Neural cell (in vitro differentiated cells): ENCODE data around the gene THAP7. TPM values are rescaled to one million over a fixed set of nuclear protein-coding genes. Genes with fewer than 3 reads are reported as not detected.

ENCODE experiments used
- H2AFZ ChIP-seq: fragments of 200-600, 300-800 bp; sonication (generic), shearing (Covaris generic); 2 replicates; pipeline ENCODE4 v1.6.0; 2014; ENCODE audit warnings: low read depth, mild to moderate bottlenecking, antibody characterized with exemption, low read length, moderate library complexity
- H3F3A ChIP-seq: fragments of 200-600 bp; shearing (Covaris generic); 2 replicates; pipeline ENCODE4 v1.6.1; 2016; ENCODE audit warnings: mild to moderate bottlenecking, moderate library complexity, mixed read lengths, antibody characterized with exemption, low read length; ENCODE audit not compliant: insufficient read depth, poor library complexity, severe bottlenecking
- H3K27ac ChIP-seq: fragments of 200-600, 300-800 bp; sonication (generic), shearing (Covaris generic); 2 replicates; pipeline ENCODE4 v1.5.1; 2014; ENCODE audit warnings: mild to moderate bottlenecking, low read length, moderate library complexity
- H3K27me3 ChIP-seq: fragments of 300-800, 200-600 bp; sonication (generic), shearing (Covaris generic); 2 replicates; pipeline ENCODE4 v1.6.0; 2014; ENCODE audit warnings: mild to moderate bottlenecking, low read depth, low read length, moderate library complexity; ENCODE audit not compliant: insufficient read depth
- H3K36me3 ChIP-seq: fragments of 300-800, 200-600 bp; sonication (generic), shearing (Covaris generic); 2 replicates; pipeline ENCODE4 v1.5.1; 2014; ENCODE audit warnings: mild to moderate bottlenecking, antibody characterized with exemption, low read length, moderate library complexity; ENCODE audit not compliant: insufficient read depth
- H3K4me2 ChIP-seq: fragments of 300-800, 200-600 bp; sonication (generic), shearing (Covaris generic); 2 replicates; pipeline ENCODE4 v1.6.0; 2014; ENCODE audit warnings: mild to moderate bottlenecking, low read length
- H3K4me3 ChIP-seq: fragments of 300-800, 200-600 bp; sonication (generic), shearing (Covaris generic); 2 replicates; pipeline ENCODE4 v1.5.1; 2014; ENCODE audit warnings: mild to moderate bottlenecking, low read length, moderate library complexity
- H3K79me2 ChIP-seq: fragments of 200-600 bp; shearing (Covaris generic); replicated peaks from 2 replicates; pipeline ENCODE4 v1.6.0; 2014; ENCODE audit warnings: mild to moderate bottlenecking, low read length, moderate library complexity; ENCODE audit not compliant: insufficient read depth
- H3K9ac ChIP-seq: fragments of 300-800, 200-600 bp; sonication (generic), shearing (Covaris generic); 2 replicates; pipeline ENCODE4 v1.6.1; 2016; ENCODE audit warnings: mild to moderate bottlenecking, low read length, mixed read lengths
- H3K9me2 ChIP-seq: fragments of 200-600 bp; shearing (Covaris generic); 2 replicates; pipeline ENCODE4 v1.6.1; 2016; ENCODE audit warnings: mild to moderate bottlenecking, low read length, mixed read lengths; ENCODE audit not compliant: insufficient read depth
- H3K9me3 ChIP-seq: fragments of 200-600, 300-800 bp; sonication (generic), shearing (Covaris generic); 2 replicates; pipeline ENCODE4 v1.6.1; 2016; ENCODE audit warnings: mild to moderate bottlenecking, mixed run types, low read length, moderate library complexity, mixed read lengths
- H4K20me1 ChIP-seq: fragments of 200-600 bp; shearing (Covaris generic); 2 replicates; pipeline ENCODE4 v1.6.1; 2016; ENCODE audit warnings: mild to moderate bottlenecking, mixed run types; ENCODE audit not compliant: insufficient read depth
- CTCF ChIP-seq: fragments of 450-650 bp; IDR thresholded peaks from 2 replicates; pipeline ENCODE4 v1.5.1; 2014; ENCODE audit warnings: antibody characterized with exemption, mild to moderate bottlenecking, moderate library complexity; ENCODE audit not compliant: poor library complexity, severe bottlenecking
- EP300 ChIP-seq: fragments of 450-650 bp; conservative IDR thresholded peaks from 2 replicates; pipeline ENCODE4 v1.6.1; 2014; ENCODE audit warnings: antibody characterized with exemption, mild to moderate bottlenecking, moderate library complexity; ENCODE audit not compliant: poor library complexity, severe bottlenecking
- EZH2 ChIP-seq: fragments of 200-600, 300-800 bp; shearing (Covaris generic), sonication (generic); IDR thresholded peaks from 2 replicates; pipeline ENCODE4 v1.6.1; 2014; ENCODE audit warnings: antibody characterized with exemption, low read length, borderline replicate concordance, mild to moderate bottlenecking; ENCODE audit not compliant: insufficient read depth, poor library complexity, severe bottlenecking
- MXI1 ChIP-seq: fragments of 450-650 bp; conservative IDR thresholded peaks from 2 replicates; pipeline ENCODE4 v1.6.1; 2014; ENCODE audit warnings: antibody characterized with exemption, mild to moderate bottlenecking; ENCODE audit not compliant: poor library complexity, severe bottlenecking
- POLR2AphosphoS5 ChIP-seq: IDR thresholded peaks from 2 replicates; pipeline ENCODE4 v1.6.1; 2012
- RAD21 ChIP-seq: fragments of 450-650 bp; conservative IDR thresholded peaks from 2 replicates; pipeline ENCODE4 v1.6.1; 2014; ENCODE audit warnings: antibody characterized with exemption, mild to moderate bottlenecking, moderate library complexity
- REST ChIP-seq: IDR thresholded peaks from 2 replicates; pipeline ENCODE4 v1.6.1; 2012; ENCODE audit warnings: borderline replicate concordance
- SMC3 ChIP-seq: fragments of 450-650 bp; conservative IDR thresholded peaks from 2 replicates; pipeline ENCODE4 v1.6.1; 2014; ENCODE audit warnings: antibody characterized with exemption, mild to moderate bottlenecking, moderate library complexity; ENCODE audit not compliant: poor library complexity
- TAF1 ChIP-seq: IDR thresholded peaks from 2 replicates; pipeline ENCODE4 v1.6.1; 2012; ENCODE audit warnings: low read depth
- polyA plus RNA-seq: library from polyadenylated mRNA; depleted of rRNA; stranded (reverse); fragments of >200 nt; gene quantifications from 2 replicates; pipeline ENCODE4 v1.2.3, GENCODE V29; 2014

The THAP7 gene
- polyA plus RNA-seq, 1 donor from 2014 or later = 28.7 TPM

DNA sequence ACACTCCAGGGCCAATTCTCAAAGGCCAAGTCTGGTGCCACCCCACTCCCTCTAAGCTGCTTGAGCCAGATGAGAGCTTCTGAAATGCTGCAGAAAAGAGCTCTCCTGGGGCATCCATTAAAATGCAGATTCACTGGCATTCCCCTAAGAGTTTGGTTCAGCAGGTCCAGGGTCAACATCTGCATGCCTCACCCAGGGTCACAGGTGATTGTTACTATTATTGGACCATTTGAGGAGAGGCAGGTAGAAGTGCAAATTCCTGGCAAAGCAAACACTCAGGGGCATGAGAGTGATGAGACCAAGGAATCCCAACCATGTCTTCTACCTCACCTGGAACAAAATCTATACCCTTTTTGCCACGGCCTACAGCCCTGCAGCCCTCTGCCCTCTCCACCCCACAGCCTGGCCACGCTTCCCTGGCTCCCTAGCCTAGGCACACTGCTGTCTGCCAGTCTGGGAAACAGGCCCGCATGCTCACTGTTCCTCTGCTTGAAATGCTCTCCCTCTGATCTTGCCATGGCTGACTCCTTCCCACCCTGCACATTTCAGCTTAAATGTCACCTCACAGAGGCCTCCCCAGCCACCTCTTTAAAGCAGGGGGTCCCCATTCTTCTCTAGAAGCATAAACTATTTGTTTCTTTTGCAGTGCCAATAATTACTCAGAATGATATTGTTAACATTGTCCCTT lies 8.7 kb upstream of the THAP7 start:
- no peaks in the 10 kb centered on the region for H4K20me1 ChIP-seq
- H3K4me3 ChIP-seq = no peak overlapping the region
- peaks cover 22% of the 10 kb centered on the region for H3K79me2 ChIP-seq
- H3K9me3 ChIP-seq = no peaks in the 10 kb centered on the region
- no peak overlapping the region for H3K9ac ChIP-seq
- H3K27me3 ChIP-seq = no peaks in the 10 kb centered on the region
- H2AFZ ChIP-seq = no peak overlapping the region
- H3K9me2 ChIP-seq = no peaks in the 10 kb centered on the region
- peaks cover 3% of the 10 kb centered on the region for H3F3A ChIP-seq
- H3K36me3 ChIP-seq = peaks cover 3% of the 10 kb centered on the region
- no peak overlapping the region for H3K27ac ChIP-seq
- H3K4me2 ChIP-seq = no peak overlapping the region
- TF ChIP-seq CTCF (no peak), REST (no peak), RAD21 (no peak), POLR2AphosphoS5 (no peak), EP300 (no peak), MXI1 (no peak), TAF1 (no peak)

DNA sequence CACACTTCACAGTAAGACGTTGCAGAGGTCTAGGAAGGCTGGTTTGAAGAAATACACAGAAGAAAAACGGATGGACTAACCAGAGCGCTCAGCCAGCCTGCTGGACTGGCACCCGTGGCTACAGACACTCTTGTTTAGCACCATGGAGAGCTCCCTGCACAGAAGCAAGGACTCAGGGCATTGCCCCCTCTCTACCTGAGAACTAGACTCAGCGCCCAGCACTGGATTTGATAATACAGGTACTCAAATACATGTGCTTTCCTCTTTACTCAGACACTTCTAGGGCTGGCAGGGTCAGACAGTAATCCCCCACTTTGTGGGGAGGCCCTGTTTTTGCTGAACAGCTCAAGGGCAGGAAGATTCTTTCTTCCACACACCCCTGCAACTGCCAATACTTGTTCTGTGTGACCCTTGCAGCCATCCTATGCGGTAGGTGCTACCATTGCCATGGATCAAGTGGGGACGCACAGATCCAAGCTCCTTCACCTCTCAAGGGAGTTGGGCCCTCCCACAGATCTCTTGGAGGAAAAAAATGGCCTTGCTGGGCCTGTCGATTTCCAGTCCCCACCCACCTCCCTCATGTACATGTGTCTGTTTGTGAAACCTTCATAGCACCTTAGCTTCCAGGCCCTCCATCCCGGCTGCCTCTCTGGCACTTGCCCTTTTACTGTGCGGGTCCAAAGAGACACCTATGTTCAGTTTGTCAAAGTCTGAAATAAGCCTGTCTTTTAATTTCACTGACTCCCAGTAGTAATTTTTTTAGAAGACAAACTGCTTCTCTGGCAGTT lies 7.9 kb upstream of the THAP7 start:
- H3K9ac ChIP-seq = no peak overlapping the region
- no peaks in the 10 kb centered on the region for H4K20me1 ChIP-seq
- no peak overlapping the region for H3K4me2 ChIP-seq

More for the DNA sequence above, 7.9 kb upstream of the THAP7 start:
- Histone ChIP-seq H3K27ac (no peak overlapping the region), H3K36me3 (peaks cover 3% of the 10 kb centered on the region), H2AFZ (no peak overlapping the region), H3K27me3 (no peaks in the 10 kb centered on the region), H3K4me3 (no peak overlapping the region), H3K9me2 (no peaks in the 10 kb centered on the region), H3K9me3 (no peaks in the 10 kb centered on the region), H3K79me2 (peaks cover 22% of the 10 kb centered on the region), H3F3A (peaks cover 3% of the 10 kb centered on the region)
- TF ChIP-seq POLR2AphosphoS5 (no peak), SMC3 (no peak), TAF1 (no peak), CTCF (no peak), EZH2 (no peak), REST (no peak), EP300 (no peak), RAD21 (no peak), MXI1 (no peak)
